Fibroblast of skin of right biceps (primary cell): ENCODE results near the gene HOXB3.

Source experiments
- DNase-seq: peaks from one replicate; pipeline ENCODE4 v3.0.0-alpha.2; 2013

Gene HOXB3

GRCh38 chr17:48625495-48626244 is 35.6 kb upstream of the HOXB3 start:
- no peak for DNase-seq

GRCh38 chr17:48624544-48625494 is 34.8 kb upstream of the HOXB3 start:
- no peak for DNase-seq

GRCh38 chr17:48624118-48624517 is 34.1 kb upstream of the HOXB3 start:
- DNase-seq = no peak

- no peak for DNase-seq
These were observed 33.5 kb upstream of the HOXB3 start for GRCh38 chr17:48623583-48623982.

GRCh38 chr17:48622857-48623256 is 32.8 kb upstream of the HOXB3 start:
- no peak for DNase-seq

- no peak for DNase-seq
These were observed 31.7 kb upstream of the HOXB3 start for GRCh38 chr17:48621410-48622392.

GRCh38 chr17:48620461-48621139 is 30.6 kb upstream of the HOXB3 start:
- no peak for DNase-seq

GRCh38 chr17:48619826-48620449 is 29.9 kb upstream of the HOXB3 start:
- DNase-seq = no peak

- DNase-seq = peak; percentile 82
These were observed 28.3 kb upstream of the HOXB3 start for GRCh38 chr17:48618256-48618896.

GRCh38 chr17:48617471-48618255 is 27.6 kb upstream of the HOXB3 start:
- no peak for DNase-seq

- DNase-seq = no peak
These were observed 26.9 kb upstream of the HOXB3 start for GRCh38 chr17:48616717-48617470.

GRCh38 chr17:48615963-48616716 is 26.1 kb upstream of the HOXB3 start:
- DNase-seq = no peak

- peak; percentile 48 for DNase-seq
These were observed 25.3 kb upstream of the HOXB3 start, which contains the start of gene HOXB8 for GRCh38 chr17:48615047-48615962. HOXB8 (minus strand) TSS chr17:48615292; CDS start chr17:48614704, 588 bp downstream.

- DNase-seq = peak; percentile 43
These were observed 24.0 kb upstream of the HOXB3 start for GRCh38 chr17:48613862-48614694.

GRCh38 chr17:48612854-48613691 is 23.0 kb upstream of the HOXB3 start:
- DNase-seq = peak; percentile 71
